HEK293 (cell line): Measurements from ENCODE around the gene LY6G5C.
A peak's percentile ranks its signal among the peaks of the same experiment; 100 is the strongest.

ENCODE experiments used
- GLIS1 ChIP-seq: fragments of 450-650 bp; formaldehyde crosslinking; IDR thresholded peaks from 2 replicates; pipeline ENCODE4 v1.5.1; 2016; ENCODE audit warnings: missing biosample characterization, missing genetic modification characterization
- HIC1 ChIP-seq: fragments of 450-650 bp; formaldehyde crosslinking; IDR thresholded peaks from 2 replicates; pipeline ENCODE4 v1.5.1; 2016; ENCODE audit warnings: missing biosample characterization, missing genetic modification characterization
- HOXA7 ChIP-seq: sonication (generic); formaldehyde crosslinking; IDR thresholded peaks from 2 replicates; pipeline ENCODE4 v1.8.1; 2022; ENCODE audit warnings: missing genetic modification reagents, borderline replicate concordance
- KLF16 ChIP-seq: fragments of 450-650 bp; formaldehyde crosslinking; IDR thresholded peaks from 2 replicates; pipeline ENCODE4 v1.5.1; 2017; ENCODE audit warnings: missing biosample characterization, missing genetic modification characterization
- OSR2 ChIP-seq: fragments of 450-650 bp; formaldehyde crosslinking; IDR thresholded peaks from 2 replicates; pipeline ENCODE4 v1.5.1; 2016; ENCODE audit warnings: missing biosample characterization, missing genetic modification characterization
- PRDM1 ChIP-seq: fragments of 450-650 bp; formaldehyde crosslinking; IDR thresholded peaks from 2 replicates; pipeline ENCODE4; 2016; ENCODE audit warnings: missing biosample characterization, missing genetic modification characterization
- RBAK ChIP-seq: fragments of 450-650 bp; formaldehyde crosslinking; IDR thresholded peaks from 2 replicates; pipeline ENCODE4 v1.5.1; 2016; ENCODE audit warnings: missing biosample characterization, missing genetic modification characterization
- SCRT2 ChIP-seq: fragments of 450-650 bp; formaldehyde crosslinking; IDR thresholded peaks from 2 replicates; pipeline ENCODE4 v1.5.1; 2016; ENCODE audit warnings: missing biosample characterization, missing genetic modification characterization
- SP3 ChIP-seq: fragments of 450-650 bp; formaldehyde crosslinking; IDR thresholded peaks from 2 replicates; pipeline ENCODE4 v1.5.1; 2016; ENCODE audit warnings: missing biosample characterization, missing genetic modification characterization
- ZBTB10 ChIP-seq: fragments of 450-650 bp; formaldehyde crosslinking; IDR thresholded peaks from 2 replicates; pipeline ENCODE4 v1.5.1; 2016; ENCODE audit warnings: missing biosample characterization, missing genetic modification characterization
- ZBTB20 ChIP-seq: fragments of 450-650 bp; formaldehyde crosslinking; IDR thresholded peaks from 2 replicates; pipeline ENCODE4 v1.5.1; 2016; ENCODE audit warnings: missing biosample characterization, missing genetic modification characterization
- ZIC2 ChIP-seq: fragments of 450-650 bp; formaldehyde crosslinking; IDR thresholded peaks from 2 replicates; pipeline ENCODE4 v1.5.1; 2016; ENCODE audit warnings: missing biosample characterization, missing genetic modification characterization
- ZNF121 ChIP-seq: fragments of 450-650 bp; formaldehyde crosslinking; IDR thresholded peaks from 2 replicates; pipeline ENCODE4 v1.5.1; 2016; ENCODE audit warnings: missing biosample characterization, missing genetic modification characterization
- ZNF133 ChIP-seq: fragments of 450-650 bp; formaldehyde crosslinking; IDR thresholded peaks from 2 replicates; pipeline ENCODE4 v1.5.1; 2016; ENCODE audit warnings: missing biosample characterization, missing genetic modification characterization
- ZNF146 ChIP-seq: fragments of 450-650 bp; formaldehyde crosslinking; IDR thresholded peaks from 2 replicates; pipeline ENCODE4 v1.5.1; 2016; ENCODE audit warnings: missing biosample characterization, missing genetic modification characterization
- ZNF169 ChIP-seq: fragments of 450-650 bp; formaldehyde crosslinking; IDR thresholded peaks from 2 replicates; pipeline ENCODE4 v1.5.1; 2016; ENCODE audit warnings: missing biosample characterization, missing genetic modification characterization
- ZNF184 ChIP-seq: fragments of 450-650 bp; IDR thresholded peaks from 2 replicates; pipeline ENCODE4 v1.5.1; 2018; ENCODE audit warnings: missing biosample characterization, mild to moderate bottlenecking, missing genetic modification characterization
- ZNF211 ChIP-seq: fragments of 450-650 bp; formaldehyde crosslinking; IDR thresholded peaks from 2 replicates; pipeline ENCODE4 v1.5.1; 2016; ENCODE audit warnings: low read depth, missing biosample characterization, missing genetic modification characterization
- ZNF274 ChIP-seq, 2 experiments: fragments of 200-500 bp in 1 of 2; fragments of 450-650 bp in 1 of 2; sonication (Bioruptor generic) in 1 of 2; formaldehyde crosslinking in 1 of 2; IDR thresholded peaks; 2 replicates each; pipeline versions ENCODE4 v1.5.1 to v1.6.1; 2014 to 2016; ENCODE audit warnings: borderline replicate concordance in 1 of 2, inconsistent platforms in 1 of 2, low read length in 1 of 2, missing biosample characterization in 1 of 2, missing genetic modification characterization in 1 of 2
- ZNF433 ChIP-seq: fragments of 450-650 bp; formaldehyde crosslinking; IDR thresholded peaks from 2 replicates; pipeline ENCODE4 v1.5.1; 2016; ENCODE audit warnings: missing biosample characterization, missing genetic modification characterization, low read depth
- ZNF501 ChIP-seq: fragments of 450-650 bp; formaldehyde crosslinking; IDR thresholded peaks from 2 replicates; pipeline ENCODE4 v1.5.1; 2016; ENCODE audit warnings: missing biosample characterization, missing genetic modification characterization
- ZNF513 ChIP-seq: fragments of 450-650 bp; IDR thresholded peaks from 2 replicates; pipeline ENCODE4 v1.5.1; 2018; ENCODE audit warnings: missing biosample characterization, missing genetic modification characterization
- ZNF560 ChIP-seq: fragments of 450-650 bp; formaldehyde crosslinking; IDR thresholded peaks from 2 replicates; pipeline ENCODE4 v1.5.1; 2017; ENCODE audit warnings: missing biosample characterization, missing genetic modification characterization, borderline replicate concordance
- ZNF600 ChIP-seq: fragments of 450-650 bp; formaldehyde crosslinking; IDR thresholded peaks from 2 replicates; pipeline ENCODE4 v1.5.1; 2016; ENCODE audit warnings: missing biosample characterization, missing genetic modification characterization
- ZNF629 ChIP-seq: fragments of 450-650 bp; formaldehyde crosslinking; IDR thresholded peaks from 2 replicates; pipeline ENCODE4 v1.5.1; 2017; ENCODE audit warnings: missing biosample characterization, missing genetic modification characterization
- ZNF639 ChIP-seq: fragments of 450-650 bp; formaldehyde crosslinking; IDR thresholded peaks from 2 replicates; pipeline ENCODE4 v1.5.1; 2016; ENCODE audit warnings: missing biosample characterization, missing genetic modification characterization
- ZNF645 ChIP-seq: fragments of 450-650 bp; formaldehyde crosslinking; IDR thresholded peaks from 2 replicates; pipeline ENCODE4; 2016; ENCODE audit warnings: missing biosample characterization, missing genetic modification characterization
- ZNF658 ChIP-seq: fragments of 450-650 bp; formaldehyde crosslinking; IDR thresholded peaks from 2 replicates; pipeline ENCODE4; 2016; ENCODE audit warnings: missing biosample characterization, missing genetic modification characterization
- ZNF704 ChIP-seq: fragments of 450-650 bp; formaldehyde crosslinking; IDR thresholded peaks from 2 replicates; pipeline ENCODE4 v1.5.1; 2016; ENCODE audit warnings: missing biosample characterization, missing genetic modification characterization
- ZNF776 ChIP-seq: fragments of 450-650 bp; formaldehyde crosslinking; IDR thresholded peaks from 2 replicates; pipeline ENCODE4 v1.5.0; 2017; ENCODE audit warnings: missing biosample characterization, missing genetic modification characterization, borderline replicate concordance
- ZNF837 ChIP-seq: fragments of 450-650 bp; formaldehyde crosslinking; IDR thresholded peaks from 2 replicates; pipeline ENCODE4 v1.5.1; 2016; ENCODE audit warnings: missing biosample characterization, missing genetic modification characterization

Gene LY6G5C

GRCh38 chr6:31660381-31661261 lies 20.2 kb downstream of the LY6G5C start, which contains the start of gene C6orf47 (continued):
- no peak for TF ChIP-seq HIC1 (tag by site-specific recombination)
- no peak for TF ChIP-seq RBAK
- TF ChIP-seq ZNF169, result no peak
- TF ChIP-seq ZNF560 (tag by site-specific recombination), result no peak
- no peak for TF ChIP-seq GLIS1 (tag by site-specific recombination)
- TF ChIP-seq ZNF837 (tag by site-specific recombination), result no peak
- TF ChIP-seq ZNF513, result no peak
- TF ChIP-seq OSR2 (tag by site-specific recombination), result peak; percentile 49
- TF ChIP-seq ZNF776 (tag by site-specific recombination), result no peak
- no peak for TF ChIP-seq ZNF146
- peak; percentile 49; the same call in 1 of the 2 replicates for TF ChIP-seq ZNF501 (tag by site-specific recombination)
- no peak for TF ChIP-seq SCRT2 (tag by site-specific recombination)
- peak; percentile 96 for TF ChIP-seq ZBTB20 (tag by site-specific recombination)
- TF ChIP-seq ZNF133, result no peak
- TF ChIP-seq ZIC2 (tag by site-specific recombination), result no peak
- peak; percentile 58; the same call in 1 of the 2 replicates for TF ChIP-seq ZNF629 (tag by site-specific recombination)
- peak; percentile 84 for TF ChIP-seq SP3 (tag by site-specific recombination)
- no peak for TF ChIP-seq ZNF704
- TF ChIP-seq ZNF639 (tag by site-specific recombination), result no peak
- TF ChIP-seq KLF16, result peak; percentile 69
- no peak for TF ChIP-seq ZNF600 (tag by site-specific recombination)
- no peak for TF ChIP-seq ZNF211
- TF ChIP-seq ZBTB10 (tag by site-specific recombination), result no peak; the same call in 1 of the 2 replicates
- TF ChIP-seq ZNF433 (tag by site-specific recombination), result no peak
- TF ChIP-seq HOXA7, result no peak
- TF ChIP-seq ZNF658, result no peak
- TF ChIP-seq ZNF121, result no peak
- no peak for TF ChIP-seq PRDM1 (tag by site-specific recombination)
- TF ChIP-seq ZNF274 (IDR thresholded peaks at IDR 0.05; ENCODE audit: low read length), result no peak
- no peak for TF ChIP-seq ZNF274 (tag by site-specific recombination; IDR thresholded peaks at IDR 0.05; ENCODE audit: borderline replicate concordance)
- TF ChIP-seq ZNF184 (tag by site-specific recombination), result no peak
- TF ChIP-seq ZNF645 (tag by site-specific recombination), result no peak
